SKM-1 (cell line): ENCODE measurements around the gene KCNIP2.
"Not testable (repeated sequence)": the region's sequence is repeated elsewhere in the genome, so short reads cannot be mapped to it uniquely, and the experiment has no call there.

Experiments
- DNase-seq: peaks from one replicate; lab custom pipeline; 2025; ENCODE audit not compliant: unreplicated experiment; lab: John Stamatoyannopoulos, UW

The KCNIP2 gene

GRCh38 chr10:101828766-101829551 is 14.6 kb downstream of the KCNIP2 start:
- no peak for DNase-seq

- DNase-seq: no peak
Measured at GRCh38 chr10:101827919-101828600, 15.5 kb downstream of the KCNIP2 start.

GRCh38 chr10:101826852-101827434 is 16.7 kb downstream of the KCNIP2 start:
- DNase-seq: no peak

GRCh38 chr10:101824736-101825135 is 18.9 kb downstream of the KCNIP2 start:
- DNase-seq: no peak

- no peak for DNase-seq
Measured at GRCh38 chr10:101818872-101819633, 24.5 kb downstream of the KCNIP2 start.

- peak; percentile 99 for DNase-seq
Measured at GRCh38 chr10:101818119-101818871, 25.3 kb downstream of the KCNIP2 start, which contains the start of gene OGA. TSS of gene OGA (minus strand) at chr10:101818444. CDS start at chr10:101818022, 422 bp downstream.

- DNase-seq: no peak
Measured at GRCh38 chr10:101817337-101818118, 26.1 kb downstream of the KCNIP2 start.

GRCh38 chr10:101816913-101817336 is 26.7 kb downstream of the KCNIP2 start:
- DNase-seq: no peak

- no peak for DNase-seq
Measured at GRCh38 chr10:101816376-101816775, 27.2 kb downstream of the KCNIP2 start.

- no peak for DNase-seq
Measured at GRCh38 chr10:101814466-101815071, 29.0 kb downstream of the KCNIP2 start.

GRCh38 chr10:101812606-101813005 is 31.0 kb downstream of the KCNIP2 start:
- DNase-seq: no peak

GRCh38 chr10:101807158-101807557 is 36.4 kb downstream of the KCNIP2 start:
- no peak for DNase-seq

GRCh38 chr10:101803511-101803910 is 40.1 kb downstream of the KCNIP2 start:
- no peak for DNase-seq

- no peak for DNase-seq
Measured at GRCh38 chr10:101797403-101798059, 46.1 kb downstream of the KCNIP2 start.

- DNase-seq: no peak
Measured at GRCh38 chr10:101793526-101793925, 50.1 kb downstream of the KCNIP2 start.

GRCh38 chr10:101789686-101790085 is 53.9 kb downstream of the KCNIP2 start:
- no peak for DNase-seq

- not testable (repeated sequence) for DNase-seq
Measured at GRCh38 chr10:101789231-101789630, 54.4 kb downstream of the KCNIP2 start.

- no peak for DNase-seq
Measured at GRCh38 chr10:101785801-101786200, 57.8 kb downstream of the KCNIP2 start.

GRCh38 chr10:101784558-101784957 is 59.0 kb downstream of the KCNIP2 start:
- DNase-seq: no peak
